Mesendoderm (in vitro differentiated cells): ENCODE data around the gene KAZN.
A peak's percentile ranks its signal among the peaks of the same experiment; 100 is the strongest.

Source experiments
- DNase-seq: peaks from one replicate; pipeline ENCODE4 v3.0.0; 2013
- H2AK5ac ChIP-seq: 2 replicates; pipeline ENCODE4 v1.6.1; 2013; ENCODE audit warnings: low read length, inconsistent platforms
- H2BK120ac ChIP-seq: 2 replicates; pipeline ENCODE4 v1.6.1; 2013; ENCODE audit warnings: low read depth, mild to moderate bottlenecking, low read length, moderate library complexity, mixed read lengths
- H2BK15ac ChIP-seq: replicated peaks from 2 replicates; pipeline ENCODE4 v1.6.1; 2013; ENCODE audit warnings: low read depth, mild to moderate bottlenecking, moderate library complexity
- H2BK5ac ChIP-seq: 2 replicates; pipeline ENCODE4 v1.6.1; 2013; ENCODE audit warnings: low read length, inconsistent platforms
- H3K18ac ChIP-seq: 2 replicates; pipeline ENCODE4 v1.6.1; 2013; ENCODE audit warnings: mild to moderate bottlenecking, low read length, mixed read lengths
- H3K23ac ChIP-seq: one replicate; pipeline ENCODE4 v1.6.1; 2013; ENCODE audit warnings: low read length
- H3K27ac ChIP-seq: 2 replicates; pipeline ENCODE4 v1.5.1; 2013; ENCODE audit warnings: low read depth, mild to moderate bottlenecking, inconsistent platforms, low read length, moderate library complexity
- H3K27me3 ChIP-seq: 2 replicates; pipeline ENCODE4 v1.6.1; 2013; ENCODE audit warnings: low read length, control low read depth, mild to moderate bottlenecking, inconsistent platforms; ENCODE audit not compliant: insufficient read depth, poor library complexity
- H3K36me3 ChIP-seq: 2 replicates; pipeline ENCODE4 v1.6.1; 2013; ENCODE audit warnings: low read length, inconsistent platforms; ENCODE audit not compliant: control insufficient read depth, insufficient read depth
- H3K4ac ChIP-seq: one replicate; pipeline ENCODE4 v1.6.1; 2013; ENCODE audit warnings: low read depth, mild to moderate bottlenecking, low read length, moderate library complexity
- H3K4me1 ChIP-seq: 2 replicates; pipeline ENCODE4 v1.6.1; 2013; ENCODE audit warnings: low read depth, low read length, inconsistent platforms; ENCODE audit not compliant: control insufficient read depth
- H3K4me2 ChIP-seq: 2 replicates; pipeline ENCODE4 v1.6.1; 2013; ENCODE audit warnings: low read length
- H3K4me3 ChIP-seq: 2 replicates; pipeline ENCODE4 v1.5.1; 2013; ENCODE audit warnings: mild to moderate bottlenecking, low read length
- H3K56ac ChIP-seq: one replicate; pipeline ENCODE4 v1.6.1; 2013; ENCODE audit warnings: low read length
- H3K79me1 ChIP-seq: 2 replicates; pipeline ENCODE4 v1.6.1; 2013; ENCODE audit warnings: low read length, inconsistent platforms
- H3K79me2 ChIP-seq: 2 replicates; pipeline ENCODE4 v1.6.1; 2013; ENCODE audit warnings: mild to moderate bottlenecking, low read length; ENCODE audit not compliant: control insufficient read depth, insufficient read depth
- H3K9ac ChIP-seq: 2 replicates; pipeline ENCODE4 v1.6.1; 2013; ENCODE audit warnings: low read length, inconsistent platforms
- H4K5ac ChIP-seq: one replicate; pipeline ENCODE4 v1.6.1; 2013; ENCODE audit warnings: low read length
- H4K8ac ChIP-seq: one replicate; pipeline ENCODE4 v1.6.1; 2013; ENCODE audit warnings: low read depth, mild to moderate bottlenecking, control low read depth, low read length, moderate library complexity
- WGBS: extraction: QIAGEN DNeasy Blood & Tissue Kit; methylation state at CpG from one replicate; pipeline ENCODE4 v1.1.7; 2013; ENCODE audit warnings: low lambda C conversion rate, missing lambda C conversion rate; ENCODE audit not compliant: insufficient coverage; ENCODE audit errors: extremely low coverage; 5-methylcytosine and 5-hydroxymethylcytosine counted together

The KAZN gene

GRCh38 chr1:15123925-15124324 lies 525.4 kb downstream of the KAZN start:
- H3K4me1 ChIP-seq: no peaks in the 10 kb centered on the region
- no peak overlapping the region for H3K4ac ChIP-seq
- no peak overlapping the region for H2BK120ac ChIP-seq
- H3K9ac ChIP-seq: no peak overlapping the region
- no peak overlapping the region for H2BK5ac ChIP-seq
- H3K56ac ChIP-seq: no peak overlapping the region
- H3K79me1 ChIP-seq: no peaks in the 10 kb centered on the region
- H4K8ac ChIP-seq: no peak overlapping the region
- no peak overlapping the region for H4K5ac ChIP-seq
- no peak overlapping the region for H3K4me3 ChIP-seq
- no peak overlapping the region for H3K18ac ChIP-seq
- DNase-seq: no peak
- H3K4me2 ChIP-seq: no peak overlapping the region
- H3K23ac ChIP-seq: no peak overlapping the region
- no peak overlapping the region for H2BK15ac ChIP-seq
- no peak overlapping the region for H3K27ac ChIP-seq
- no CpG with 5 or more reads among the region's 9 CpGs for WGBS
- H3K36me3 ChIP-seq: no peaks in the 10 kb centered on the region
- H3K79me2 ChIP-seq: no peaks in the 10 kb centered on the region
- H3K27me3 ChIP-seq: no peaks in the 10 kb centered on the region
- no peak overlapping the region for H2AK5ac ChIP-seq

- H3K9ac ChIP-seq: no peak overlapping the region
- no peak overlapping the region for H2BK120ac ChIP-seq
- no peaks in the 10 kb centered on the region for H3K36me3 ChIP-seq
- WGBS: no CpG with 5 or more reads among the region's 25 CpGs
- no peak overlapping the region for H4K8ac ChIP-seq
- no peaks in the 10 kb centered on the region for H3K79me1 ChIP-seq
- no peaks in the 10 kb centered on the region for H3K79me2 ChIP-seq
- H3K27me3 ChIP-seq: no peaks in the 10 kb centered on the region
- H4K5ac ChIP-seq: no peak overlapping the region
- H3K27ac ChIP-seq: no peak overlapping the region
- H3K23ac ChIP-seq: no peak overlapping the region
- no peak overlapping the region for H3K4me2 ChIP-seq
- H2BK5ac ChIP-seq: no peak overlapping the region
- H2AK5ac ChIP-seq: no peak overlapping the region
- no peak for DNase-seq
- H3K4me1 ChIP-seq: no peaks in the 10 kb centered on the region
- H3K56ac ChIP-seq: no peak overlapping the region
- H3K4ac ChIP-seq: no peak overlapping the region
- H2BK15ac ChIP-seq: no peak overlapping the region
- no peak overlapping the region for H3K18ac ChIP-seq
- H3K4me3 ChIP-seq: no peak overlapping the region
These were observed 526.0 kb downstream of the KAZN start for GRCh38 chr1:15124362-15125100.

GRCh38 chr1:15125101-15125745 lies 526.7 kb downstream of the KAZN start:
- H3K79me2 ChIP-seq: no peaks in the 10 kb centered on the region
- no peak overlapping the region for H3K4me2 ChIP-seq
- H4K8ac ChIP-seq: no peak overlapping the region
- no peak overlapping the region for H3K4ac ChIP-seq
- H3K27ac ChIP-seq: no peak overlapping the region
- no peak overlapping the region for H3K18ac ChIP-seq
- H3K36me3 ChIP-seq: no peaks in the 10 kb centered on the region
- H3K23ac ChIP-seq: no peak overlapping the region
- no peak overlapping the region for H3K4me3 ChIP-seq
- H2AK5ac ChIP-seq: no peak overlapping the region
- WGBS: no CpG with 5 or more reads among the region's 7 CpGs
- DNase-seq: no peak
- no peak overlapping the region for H2BK5ac ChIP-seq
- no peaks in the 10 kb centered on the region for H3K79me1 ChIP-seq
- no peak overlapping the region for H3K56ac ChIP-seq
- H3K9ac ChIP-seq: no peak overlapping the region
- H3K27me3 ChIP-seq: no peaks in the 10 kb centered on the region
- H3K4me1 ChIP-seq: no peaks in the 10 kb centered on the region
- H2BK15ac ChIP-seq: no peak overlapping the region
- H2BK120ac ChIP-seq: no peak overlapping the region
- no peak overlapping the region for H4K5ac ChIP-seq

- no peak overlapping the region for H4K8ac ChIP-seq
- H3K4ac ChIP-seq: no peak overlapping the region
- no peaks in the 10 kb centered on the region for H3K27me3 ChIP-seq
- H3K27ac ChIP-seq: no peak overlapping the region
- H4K5ac ChIP-seq: no peak overlapping the region
- no peaks in the 10 kb centered on the region for H3K79me1 ChIP-seq
- H2BK120ac ChIP-seq: no peak overlapping the region
- H2BK15ac ChIP-seq: no peak overlapping the region
- no peaks in the 10 kb centered on the region for H3K36me3 ChIP-seq
- no peak overlapping the region for H3K23ac ChIP-seq
- no peaks in the 10 kb centered on the region for H3K79me2 ChIP-seq
- no peak for DNase-seq
- H3K4me3 ChIP-seq: no peak overlapping the region
- no peak overlapping the region for H3K56ac ChIP-seq
- H2AK5ac ChIP-seq: no peak overlapping the region
- H3K9ac ChIP-seq: no peak overlapping the region
- no peak overlapping the region for H3K18ac ChIP-seq
- no peak overlapping the region for H3K4me2 ChIP-seq
- no peak overlapping the region for H2BK5ac ChIP-seq
- WGBS: no CpG with 5 or more reads among the region's 6 CpGs
- no peaks in the 10 kb centered on the region for H3K4me1 ChIP-seq
These were observed 529.6 kb downstream of the KAZN start for GRCh38 chr1:15128077-15128476.

GRCh38 chr1:15128520-15129313 lies 530.2 kb downstream of the KAZN start:
- Histone ChIP-seq H3K4me3 (no peak overlapping the region), H2AK5ac (no peak overlapping the region), H2BK120ac (no peak overlapping the region), H3K27me3 (no peaks in the 10 kb centered on the region), H3K79me1 (no peaks in the 10 kb centered on the region), H3K36me3 (no peaks in the 10 kb centered on the region), H4K8ac (no peak overlapping the region), H3K23ac (no peak overlapping the region), H3K4ac (no peak overlapping the region), H3K18ac (no peak overlapping the region), H4K5ac (no peak overlapping the region), H3K27ac (no peak overlapping the region), H3K9ac (no peak overlapping the region), H2BK15ac (no peak overlapping the region), H3K4me2 (no peak overlapping the region), H3K4me1 (no peaks in the 10 kb centered on the region), H2BK5ac (no peak overlapping the region), H3K56ac (no peak overlapping the region), H3K79me2 (no peaks in the 10 kb centered on the region)
- no CpG with 5 or more reads among the region's 18 CpGs for whole genome bisulfite sequencing
- peak; percentile 85 for DNase-seq
